Prostate gland (tissue), 2 donors: ENCODE measurements around the gene COL24A1.

ENCODE experiments used
- POLR2A ChIP-seq: fragments of 450-650 bp; IDR thresholded peaks from one replicate; pipeline ENCODE4 v1.6.1; 2016; ENCODE audit warnings: antibody characterized with exemption, mild to moderate bottlenecking
- TF ChIP-seq, protein P1 (sequence below), 4 experiments: fragments of 200-600 bp in 2 of 4; fragments of 450-650 bp in 2 of 4; sonication (generic) in 2 of 4; IDR thresholded peaks; 1 replicate in 3 of 4; 2 replicates in 1 of 4; pipeline ENCODE4 v1.5.1; 2016 to 2019; ENCODE audit warnings: antibody characterized with exemption in 4 of 4, mild to moderate bottlenecking in 2 of 4, moderate library complexity in 2 of 4

DNA sequence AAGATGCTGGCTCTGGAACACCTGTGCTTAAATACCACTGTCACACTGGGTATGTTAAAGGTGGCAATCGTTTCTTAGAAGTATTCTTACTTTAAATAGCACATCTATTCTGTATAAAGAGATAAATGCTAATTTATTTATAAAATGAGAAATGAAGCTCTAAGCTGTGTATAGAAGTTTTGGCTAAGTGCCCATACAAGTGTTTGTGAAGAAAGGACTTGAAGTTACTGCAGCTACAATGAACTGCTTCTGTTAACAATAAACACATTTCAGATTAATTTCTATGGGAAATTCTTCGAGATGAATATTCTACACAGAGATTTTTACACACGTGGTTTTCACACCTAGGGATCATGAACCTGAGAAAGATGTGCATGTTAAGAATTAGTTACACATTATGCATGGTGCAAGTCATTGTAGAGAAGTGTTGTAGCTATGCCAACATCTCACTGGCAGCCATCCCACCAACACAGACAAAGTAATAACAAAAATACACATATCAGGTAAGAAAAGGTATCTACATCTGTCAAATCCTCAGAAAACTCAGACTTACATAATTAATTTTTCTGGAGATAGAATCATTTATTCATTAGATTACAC, 16.2 kb downstream of the COL24A1 start:
- TF ChIP-seq, protein P1, sequence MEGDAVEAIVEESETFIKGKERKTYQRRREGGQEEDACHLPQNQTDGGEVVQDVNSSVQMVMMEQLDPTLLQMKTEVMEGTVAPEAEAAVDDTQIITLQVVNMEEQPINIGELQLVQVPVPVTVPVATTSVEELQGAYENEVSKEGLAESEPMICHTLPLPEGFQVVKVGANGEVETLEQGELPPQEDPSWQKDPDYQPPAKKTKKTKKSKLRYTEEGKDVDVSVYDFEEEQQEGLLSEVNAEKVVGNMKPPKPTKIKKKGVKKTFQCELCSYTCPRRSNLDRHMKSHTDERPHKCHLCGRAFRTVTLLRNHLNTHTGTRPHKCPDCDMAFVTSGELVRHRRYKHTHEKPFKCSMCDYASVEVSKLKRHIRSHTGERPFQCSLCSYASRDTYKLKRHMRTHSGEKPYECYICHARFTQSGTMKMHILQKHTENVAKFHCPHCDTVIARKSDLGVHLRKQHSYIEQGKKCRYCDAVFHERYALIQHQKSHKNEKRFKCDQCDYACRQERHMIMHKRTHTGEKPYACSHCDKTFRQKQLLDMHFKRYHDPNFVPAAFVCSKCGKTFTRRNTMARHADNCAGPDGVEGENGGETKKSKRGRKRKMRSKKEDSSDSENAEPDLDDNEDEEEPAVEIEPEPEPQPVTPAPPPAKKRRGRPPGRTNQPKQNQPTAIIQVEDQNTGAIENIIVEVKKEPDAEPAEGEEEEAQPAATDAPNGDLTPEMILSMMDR (IDR thresholded peaks at IDR 0.05) = no peak
- no peak for TF ChIP-seq POLR2A
